ENCODE measurements around the gene RABGAP1L.
"Not testable (repeated sequence)": the region's sequence is repeated elsewhere in the genome, so short reads cannot be mapped to it uniquely, and the experiment has no call there.

Gene RABGAP1L

DNA sequence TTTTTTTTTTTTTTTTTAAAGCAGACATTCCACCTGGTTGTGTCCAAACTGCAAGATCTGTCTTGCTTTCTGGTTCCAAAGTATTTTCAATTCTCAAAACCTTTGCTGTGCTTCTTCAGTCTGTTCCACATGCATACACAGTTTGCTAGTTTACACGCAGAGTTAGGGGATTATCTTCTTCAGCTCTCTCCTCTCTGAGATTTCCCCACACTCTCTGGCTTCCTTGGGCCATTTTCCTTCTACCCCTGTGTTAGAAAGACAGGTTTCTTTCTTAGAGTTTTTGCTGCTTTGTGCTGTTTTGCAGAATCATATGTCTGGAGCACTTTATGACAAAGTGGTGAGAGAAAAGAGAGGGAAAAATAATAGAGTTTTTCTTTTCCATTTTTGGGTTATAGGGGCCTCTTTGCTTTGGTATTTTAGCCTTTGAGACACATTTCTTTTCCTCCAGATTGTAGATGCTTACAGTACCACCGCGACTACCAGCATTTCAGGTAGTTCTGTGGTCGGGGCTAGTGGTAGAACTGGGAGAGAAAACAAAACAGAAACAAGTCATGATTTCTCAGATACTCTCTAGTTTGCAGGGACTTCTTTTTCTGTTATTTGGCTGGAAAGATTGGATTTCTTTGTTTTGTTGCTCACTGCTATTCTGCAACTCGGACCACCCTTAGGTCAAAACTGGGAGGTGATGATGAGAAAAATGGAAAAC lies 66.3 kb downstream of the RABGAP1L start:
- H3K9ac ChIP-seq (ENCODE audit: insufficient read length) = no peak overlapping the region
- TF ChIP-seq EZH2 (IDR thresholded peaks at IDR 0.05) = no peak
- H3K9me3 ChIP-seq (ENCODE audit: low read depth, low read length) = no peaks in the 10 kb centered on the region
- H3K36me3 ChIP-seq (ENCODE audit: insufficient read depth, low read length) = peaks cover 7% of the 10 kb centered on the region
- no peak for DNase-seq (ENCODE audit: low read depth, low spot score)
- H3K4me3 ChIP-seq = no peak overlapping the region
- H3K27ac ChIP-seq = no peak overlapping the region

DNA sequence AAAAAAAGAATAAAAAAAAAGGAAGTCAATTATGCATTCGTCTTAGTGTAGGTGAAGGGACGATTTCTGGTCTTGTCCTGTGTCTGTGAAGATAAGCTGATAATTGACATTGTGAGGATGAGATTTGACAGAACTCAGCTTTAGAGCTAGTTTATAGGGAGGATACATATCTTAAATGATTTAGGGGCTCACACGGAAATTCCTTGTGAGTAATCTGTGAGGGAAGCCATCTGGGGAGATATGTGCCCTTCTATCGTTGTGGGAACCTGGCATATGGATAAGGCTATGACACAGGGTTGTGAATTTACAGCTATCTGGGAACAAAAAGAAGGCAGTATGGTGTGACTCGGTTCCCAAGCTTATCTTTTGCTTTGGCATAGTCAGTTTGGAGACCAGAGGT lies 71.1 kb downstream of the RABGAP1L start:
- no peak overlapping the region for H3K27ac ChIP-seq
- no peak overlapping the region for H3K4me3 ChIP-seq
- no peak overlapping the region for H3K9ac ChIP-seq (ENCODE audit: insufficient read length)
- H3K9me3 ChIP-seq (ENCODE audit: low read depth, low read length) = no peaks in the 10 kb centered on the region
- TF ChIP-seq FOXP2 (optimal IDR thresholded peaks at IDR 0.05; ENCODE audit: control extremely low read depth, extremely low read length, insufficient read depth) (no peak), POLR2AphosphoS5 (IDR thresholded peaks at IDR 0.05; ENCODE audit: borderline replicate concordance, low read depth, low read length) (no peak), EZH2 (IDR thresholded peaks at IDR 0.05) (no peak)
- no peak for DNase-seq (ENCODE audit: low read depth, low spot score)
- H3K36me3 ChIP-seq (ENCODE audit: insufficient read depth, low read length) = no peaks in the 10 kb centered on the region; the same call in 1 of the 2 replicates

DNA sequence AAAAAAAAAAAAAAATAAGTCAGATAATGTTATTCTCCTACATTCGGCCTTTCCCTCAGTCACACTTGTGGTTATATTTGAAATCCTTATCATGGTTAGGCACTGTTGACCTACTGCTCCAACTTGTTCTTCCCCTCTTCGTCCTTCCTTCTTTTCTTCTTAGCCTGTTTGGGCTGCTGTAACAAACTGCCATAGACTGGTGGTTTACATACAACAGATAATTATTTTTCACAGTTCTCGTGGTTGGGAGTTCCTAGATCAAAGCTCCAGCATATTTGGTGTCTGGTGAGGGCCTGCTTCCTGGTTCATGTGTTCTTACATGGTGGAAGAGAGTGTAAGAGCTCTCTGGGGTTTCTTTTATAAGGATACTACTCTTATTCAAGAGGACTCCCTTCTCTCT lies 73.4 kb downstream of the RABGAP1L start:
- Histone ChIP-seq H3K27ac (no peak overlapping the region), H3K9ac (ENCODE audit: insufficient read length) (no peak overlapping the region), H3K4me3 (no peak overlapping the region), H3K9me3 (ENCODE audit: low read depth, low read length) (no peaks in the 10 kb centered on the region), H3K36me3 (ENCODE audit: insufficient read depth, low read length) (no peaks in the 10 kb centered on the region; the same call in 1 of the 2 replicates)
- TF ChIP-seq FOXP2 (optimal IDR thresholded peaks at IDR 0.05; ENCODE audit: control extremely low read depth, extremely low read length, insufficient read depth) = no peak
- no peak for TF ChIP-seq EZH2 (IDR thresholded peaks at IDR 0.05)
- TF ChIP-seq POLR2AphosphoS5 (IDR thresholded peaks at IDR 0.05; ENCODE audit: borderline replicate concordance, low read depth, low read length) = no peak
- no peak for DNase-seq (ENCODE audit: low read depth, low spot score)

GRCh38 chr1:174238845-174239501 lies 79.7 kb downstream of the RABGAP1L start:
- not testable (repeated sequence) for H3K36me3 ChIP-seq (ENCODE audit: insufficient read depth, low read length); H3K9ac ChIP-seq (ENCODE audit: insufficient read length); H3K9me3 ChIP-seq (ENCODE audit: low read depth, low read length); H3K4me3 ChIP-seq; H3K27ac ChIP-seq; DNase-seq (ENCODE audit: low read depth, low spot score)

GRCh38 chr1:174239541-174239940 lies 80.2 kb downstream of the RABGAP1L start:
- H3K36me3 ChIP-seq (ENCODE audit: insufficient read depth, low read length) = peaks cover 4% of the 10 kb centered on the region; the same call in 1 of the 2 replicates
- H3K9ac ChIP-seq (ENCODE audit: insufficient read length) = no peak overlapping the region
- no peak overlapping the region for H3K27ac ChIP-seq
- DNase-seq (ENCODE audit: low read depth, low spot score) = no peak
- TF ChIP-seq POLR2AphosphoS5 (IDR thresholded peaks at IDR 0.05; ENCODE audit: borderline replicate concordance, low read depth, low read length) = no peak
- TF ChIP-seq EZH2 (IDR thresholded peaks at IDR 0.05) = no peak
- no peaks in the 10 kb centered on the region for H3K9me3 ChIP-seq (ENCODE audit: low read depth, low read length)
- no peak overlapping the region for H3K4me3 ChIP-seq

DNA sequence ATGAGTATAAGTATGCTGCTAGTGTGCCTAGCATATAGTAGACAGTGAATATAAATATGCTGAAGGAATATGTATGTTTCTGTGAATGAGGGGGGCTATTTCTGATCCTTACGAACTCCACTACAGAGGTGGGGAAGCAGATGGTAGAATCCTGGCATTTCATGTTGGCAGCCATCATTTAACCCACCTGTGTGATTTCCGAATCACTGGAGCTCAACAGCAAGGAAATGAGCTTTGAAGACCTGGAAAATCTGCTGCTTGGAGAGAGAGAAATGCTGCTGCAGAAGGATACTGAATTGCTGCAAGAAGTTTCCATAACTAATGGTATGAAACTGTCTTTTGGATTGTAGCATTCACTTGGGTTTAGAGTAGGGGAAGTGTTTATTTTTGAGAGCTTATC lies 83.5 kb downstream of the RABGAP1L start:
- TF ChIP-seq POLR2AphosphoS5 (IDR thresholded peaks at IDR 0.05; ENCODE audit: borderline replicate concordance, low read depth, low read length) = no peak
- TF ChIP-seq FOXP2 (optimal IDR thresholded peaks at IDR 0.05; ENCODE audit: control extremely low read depth, extremely low read length, insufficient read depth) = no peak
- H3K36me3 ChIP-seq (ENCODE audit: insufficient read depth, low read length) = peaks cover 4% of the 10 kb centered on the region; the same call in 1 of the 2 replicates
- no peak for DNase-seq (ENCODE audit: low read depth, low spot score)
- H3K9ac ChIP-seq (ENCODE audit: insufficient read length) = no peak overlapping the region
- H3K27ac ChIP-seq = no peak overlapping the region
- no peaks in the 10 kb centered on the region for H3K9me3 ChIP-seq (ENCODE audit: low read depth, low read length)
- H3K4me3 ChIP-seq = no peak overlapping the region

- Histone ChIP-seq H3K4me3 (no peak overlapping the region), H3K36me3 (ENCODE audit: insufficient read depth, low read length) (peaks cover 4% of the 10 kb centered on the region; the same call in 1 of the 2 replicates), H3K9me3 (ENCODE audit: low read depth, low read length) (no peaks in the 10 kb centered on the region), H3K27ac (no peak overlapping the region), H3K9ac (ENCODE audit: insufficient read length) (no peak overlapping the region)
- TF ChIP-seq EZH2 (IDR thresholded peaks at IDR 0.05) (no peak), FOXP2 (optimal IDR thresholded peaks at IDR 0.05; ENCODE audit: control extremely low read depth, extremely low read length, insufficient read depth) (no peak), POLR2AphosphoS5 (IDR thresholded peaks at IDR 0.05; ENCODE audit: borderline replicate concordance, low read depth, low read length) (no peak)
- no peak for DNase-seq (ENCODE audit: low read depth, low spot score)
Observed at GRCh38 chr1:174243451-174244000, 84.2 kb downstream of the RABGAP1L start.

GRCh38 chr1:174244017-174244416 lies 84.7 kb downstream of the RABGAP1L start:
- H3K36me3 ChIP-seq (ENCODE audit: insufficient read depth, low read length) = peaks cover 4% of the 10 kb centered on the region; the same call in 1 of the 2 replicates
- TF ChIP-seq POLR2AphosphoS5 (IDR thresholded peaks at IDR 0.05; ENCODE audit: borderline replicate concordance, low read depth, low read length) (no peak), EZH2 (IDR thresholded peaks at IDR 0.05) (no peak), FOXP2 (optimal IDR thresholded peaks at IDR 0.05; ENCODE audit: control extremely low read depth, extremely low read length, insufficient read depth) (no peak)
- DNase-seq (ENCODE audit: low read depth, low spot score) = no peak
- no peak overlapping the region for H3K27ac ChIP-seq
- no peak overlapping the region for H3K9ac ChIP-seq (ENCODE audit: insufficient read length)
- no peaks in the 10 kb centered on the region for H3K9me3 ChIP-seq (ENCODE audit: low read depth, low read length)
- H3K4me3 ChIP-seq = no peak overlapping the region

GRCh38 chr1:174247472-174247871 lies 88.2 kb downstream of the RABGAP1L start:
- Histone ChIP-seq H3K4me3 (no peak overlapping the region), H3K27ac (no peak overlapping the region), H3K9ac (ENCODE audit: insufficient read length) (no peak overlapping the region), H3K36me3 (ENCODE audit: insufficient read depth, low read length) (peaks cover 4% of the 10 kb centered on the region; the same call in 1 of the 2 replicates), H3K9me3 (ENCODE audit: low read depth, low read length) (no peaks in the 10 kb centered on the region)
- DNase-seq (ENCODE audit: low read depth, low spot score) = no peak
- no peak for TF ChIP-seq POLR2AphosphoS5 (IDR thresholded peaks at IDR 0.05; ENCODE audit: borderline replicate concordance, low read depth, low read length)
